Parathyroid adenoma (tissue), 2 donors: ENCODE data around the gene EIF4B.

Experiments used
- H2AFZ ChIP-seq: fragments of 300-600 bp; sonication (generic); one replicate; pipeline ENCODE4 v1.7.0; 2017; ENCODE audit warnings: antibody characterized with exemption, mild to moderate bottlenecking
- H3K27ac ChIP-seq: fragments of 300-600 bp; sonication (generic); one replicate; pipeline ENCODE4 v1.7.0; 2017
- H3K27me3 ChIP-seq: fragments of 300-600 bp; sonication (generic); one replicate; pipeline ENCODE4 v1.7.0; 2017; ENCODE audit warnings: low read length; ENCODE audit not compliant: control insufficient read depth, insufficient read depth
- H3K36me3 ChIP-seq: fragments of 300-600 bp; sonication (generic); one replicate; pipeline ENCODE4 v1.7.0; 2017; ENCODE audit warnings: low read length; ENCODE audit not compliant: control insufficient read depth, insufficient read depth
- H3K4me1 ChIP-seq: fragments of 300-600 bp; sonication (generic); one replicate; pipeline ENCODE4 v1.7.0; 2017; ENCODE audit warnings: control low read depth
- H3K4me2 ChIP-seq: fragments of 300-600 bp; sonication (generic); one replicate; pipeline ENCODE4 v1.7.0; 2017; ENCODE audit warnings: low read length
- H3K4me3 ChIP-seq: fragments of 300-600 bp; sonication (generic); one replicate; pipeline ENCODE4 v1.7.0; 2017; ENCODE audit warnings: low read depth, low read length
- H3K79me2 ChIP-seq: fragments of 300-600 bp; sonication (generic); one replicate; pipeline ENCODE4 v1.7.0; 2017; ENCODE audit warnings: control low read depth
- H3K9ac ChIP-seq: fragments of 300-600 bp; sonication (generic); one replicate; pipeline ENCODE4 v1.7.0; 2017; ENCODE audit warnings: mild to moderate bottlenecking
- H3K9me3 ChIP-seq: fragments of 300-600 bp; sonication (generic); one replicate; pipeline ENCODE4 v1.7.0; 2017; ENCODE audit warnings: low read length; ENCODE audit not compliant: control insufficient read depth
- TF ChIP-seq, protein P1 (sequence below): fragments of 300-600 bp; sonication (generic); IDR thresholded peaks from one replicate; pipeline ENCODE4 v1.7.0; 2017; ENCODE audit warnings: antibody characterized with exemption, mild to moderate bottlenecking
- donor health status: primary hyperparathyroidism.

EIF4B gene

DNA sequence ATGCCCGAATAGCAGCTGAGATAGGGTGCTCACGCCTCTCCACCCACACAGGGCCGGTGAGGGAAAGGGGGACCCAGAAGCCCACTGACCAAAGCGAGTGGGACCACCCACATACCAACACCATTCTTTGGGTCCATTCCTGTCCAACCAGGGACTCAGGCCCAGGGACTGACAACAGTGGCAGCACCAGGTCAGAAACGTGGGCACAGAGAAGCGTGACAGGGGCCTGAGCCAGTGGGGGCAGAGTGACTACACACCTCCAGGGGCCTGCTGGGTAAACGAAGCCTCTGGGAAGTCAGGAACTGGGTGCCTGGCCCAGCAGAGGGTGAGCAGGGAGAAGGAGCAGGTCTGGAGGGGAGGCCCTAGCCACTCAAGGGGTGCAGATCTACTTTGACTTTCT, 59.2 kb downstream of the EIF4B start:
- Histone ChIP-seq H3K27me3 (no peaks in the 10 kb centered on the region), H3K36me3 (no peaks in the 10 kb centered on the region), H3K27ac (peak overlapping the region; percentile 69), H2AFZ (no peak overlapping the region), H3K4me1 (peaks cover 22% of the 10 kb centered on the region), H3K9me3 (no peaks in the 10 kb centered on the region), H3K4me2 (no peak overlapping the region), H3K4me3 (no peak overlapping the region), H3K9ac (no peak overlapping the region), H3K79me2 (no peaks in the 10 kb centered on the region)
- TF ChIP-seq, protein P1, sequence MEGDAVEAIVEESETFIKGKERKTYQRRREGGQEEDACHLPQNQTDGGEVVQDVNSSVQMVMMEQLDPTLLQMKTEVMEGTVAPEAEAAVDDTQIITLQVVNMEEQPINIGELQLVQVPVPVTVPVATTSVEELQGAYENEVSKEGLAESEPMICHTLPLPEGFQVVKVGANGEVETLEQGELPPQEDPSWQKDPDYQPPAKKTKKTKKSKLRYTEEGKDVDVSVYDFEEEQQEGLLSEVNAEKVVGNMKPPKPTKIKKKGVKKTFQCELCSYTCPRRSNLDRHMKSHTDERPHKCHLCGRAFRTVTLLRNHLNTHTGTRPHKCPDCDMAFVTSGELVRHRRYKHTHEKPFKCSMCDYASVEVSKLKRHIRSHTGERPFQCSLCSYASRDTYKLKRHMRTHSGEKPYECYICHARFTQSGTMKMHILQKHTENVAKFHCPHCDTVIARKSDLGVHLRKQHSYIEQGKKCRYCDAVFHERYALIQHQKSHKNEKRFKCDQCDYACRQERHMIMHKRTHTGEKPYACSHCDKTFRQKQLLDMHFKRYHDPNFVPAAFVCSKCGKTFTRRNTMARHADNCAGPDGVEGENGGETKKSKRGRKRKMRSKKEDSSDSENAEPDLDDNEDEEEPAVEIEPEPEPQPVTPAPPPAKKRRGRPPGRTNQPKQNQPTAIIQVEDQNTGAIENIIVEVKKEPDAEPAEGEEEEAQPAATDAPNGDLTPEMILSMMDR = no peak

DNA sequence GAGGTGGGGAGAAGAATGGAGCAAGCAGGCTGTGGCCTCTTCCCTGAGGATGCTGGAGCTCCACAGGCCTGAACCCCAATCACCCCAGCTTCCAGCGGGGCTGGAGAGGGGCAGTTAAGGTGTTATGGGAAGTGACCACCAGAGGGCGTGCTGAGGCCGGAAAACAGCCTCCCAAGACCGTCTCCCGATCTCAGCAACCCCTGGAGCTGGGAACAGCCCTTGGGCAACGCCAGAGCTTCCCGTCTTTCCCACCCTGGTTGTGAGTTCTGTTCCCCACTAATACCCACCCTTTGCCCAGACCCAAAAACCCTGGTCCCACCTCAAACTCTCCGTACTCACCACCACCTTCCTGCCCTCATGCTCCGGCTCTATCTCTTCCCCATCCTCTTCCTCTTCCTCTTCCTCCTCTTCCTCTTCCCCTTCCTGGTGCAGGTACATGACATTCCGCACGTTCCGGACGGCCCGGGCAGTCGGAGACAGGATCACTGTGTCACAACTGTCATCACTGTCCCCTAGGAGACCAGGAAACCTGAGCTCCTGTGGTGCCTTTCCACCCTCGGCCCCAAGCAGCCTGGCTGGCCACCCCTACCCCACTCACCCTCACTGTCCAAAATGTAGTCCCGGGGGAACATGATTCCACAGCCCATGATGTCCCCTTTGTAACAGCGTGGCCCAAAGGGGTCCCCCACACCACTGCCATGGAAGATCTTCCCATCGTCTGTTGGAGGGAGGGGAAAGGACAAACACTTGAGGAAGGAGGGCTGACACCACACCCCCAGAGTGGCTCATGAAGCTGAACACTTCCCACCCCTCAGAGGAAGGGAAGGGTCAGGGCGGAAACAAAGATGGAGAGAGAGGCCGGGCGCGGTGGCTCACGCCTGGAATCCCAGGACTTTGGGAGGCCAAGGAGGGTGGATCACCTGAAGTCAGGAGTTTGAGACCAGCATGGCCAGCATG, 60.0 kb downstream of the EIF4B start:
- Histone ChIP-seq H3K9me3 (no peaks in the 10 kb centered on the region), H3K27me3 (no peaks in the 10 kb centered on the region), H3K36me3 (no peaks in the 10 kb centered on the region), H3K27ac (peak overlapping the region; percentile 69), H3K4me2 (no peak overlapping the region), H3K4me3 (no peak overlapping the region), H3K4me1 (peaks cover 14% of the 10 kb centered on the region), H3K9ac (no peak overlapping the region), H3K79me2 (no peaks in the 10 kb centered on the region), H2AFZ (no peak overlapping the region)
- TF ChIP-seq, protein P1 = peak; percentile 93

DNA sequence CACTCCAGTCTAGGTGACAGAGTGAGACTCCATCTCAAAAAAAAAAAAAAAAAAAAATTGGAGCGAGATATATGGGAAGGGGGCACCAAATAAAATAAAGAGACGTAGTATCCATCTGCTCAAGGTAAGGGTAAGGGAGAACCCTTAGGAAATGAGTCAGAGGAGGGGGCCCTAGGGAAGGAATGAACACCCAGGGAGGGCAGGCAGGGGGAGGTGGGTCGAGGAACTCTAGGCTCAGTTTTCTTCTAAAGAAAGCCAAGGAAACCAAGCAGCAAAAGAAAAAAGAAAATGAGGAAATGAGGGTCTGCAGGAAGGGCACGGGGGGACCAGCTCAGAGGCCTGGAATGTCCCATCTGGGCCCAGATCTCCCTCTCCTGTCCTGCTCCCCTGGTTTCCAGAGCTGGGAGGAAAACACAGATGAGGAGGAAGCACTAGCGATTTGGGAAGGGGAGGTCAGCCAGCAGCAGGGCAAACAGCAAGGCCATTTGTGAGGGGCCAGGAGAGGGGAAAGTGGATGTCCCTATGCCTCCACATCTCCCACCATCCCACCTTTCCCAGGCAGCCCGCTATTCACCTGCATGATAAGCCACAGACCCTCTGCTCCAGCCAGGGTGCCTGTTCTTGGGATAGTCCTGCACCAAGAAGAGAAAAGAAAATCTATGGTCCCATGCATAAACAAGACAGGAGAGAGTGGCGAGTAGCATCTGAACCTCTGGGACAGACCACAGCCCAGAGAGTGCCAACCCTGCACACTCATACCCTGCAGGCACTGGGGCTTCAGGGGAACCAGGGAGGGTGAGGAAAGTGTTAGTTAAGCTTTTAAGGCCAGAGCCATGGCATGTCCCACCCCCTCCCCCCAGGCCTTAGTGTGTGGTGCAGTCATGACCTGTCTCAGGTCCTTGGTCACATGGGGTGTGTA, 61.1 kb downstream of the EIF4B start:
- Histone ChIP-seq H2AFZ (no peak overlapping the region), H3K27me3 (no peaks in the 10 kb centered on the region), H3K4me3 (no peak overlapping the region), H3K79me2 (no peaks in the 10 kb centered on the region), H3K9me3 (no peaks in the 10 kb centered on the region), H3K36me3 (no peaks in the 10 kb centered on the region), H3K9ac (no peak overlapping the region), H3K4me2 (no peak overlapping the region), H3K4me1 (peaks cover 5% of the 10 kb centered on the region), H3K27ac (no peak overlapping the region)
- TF ChIP-seq, protein P1 = no peak

DNA sequence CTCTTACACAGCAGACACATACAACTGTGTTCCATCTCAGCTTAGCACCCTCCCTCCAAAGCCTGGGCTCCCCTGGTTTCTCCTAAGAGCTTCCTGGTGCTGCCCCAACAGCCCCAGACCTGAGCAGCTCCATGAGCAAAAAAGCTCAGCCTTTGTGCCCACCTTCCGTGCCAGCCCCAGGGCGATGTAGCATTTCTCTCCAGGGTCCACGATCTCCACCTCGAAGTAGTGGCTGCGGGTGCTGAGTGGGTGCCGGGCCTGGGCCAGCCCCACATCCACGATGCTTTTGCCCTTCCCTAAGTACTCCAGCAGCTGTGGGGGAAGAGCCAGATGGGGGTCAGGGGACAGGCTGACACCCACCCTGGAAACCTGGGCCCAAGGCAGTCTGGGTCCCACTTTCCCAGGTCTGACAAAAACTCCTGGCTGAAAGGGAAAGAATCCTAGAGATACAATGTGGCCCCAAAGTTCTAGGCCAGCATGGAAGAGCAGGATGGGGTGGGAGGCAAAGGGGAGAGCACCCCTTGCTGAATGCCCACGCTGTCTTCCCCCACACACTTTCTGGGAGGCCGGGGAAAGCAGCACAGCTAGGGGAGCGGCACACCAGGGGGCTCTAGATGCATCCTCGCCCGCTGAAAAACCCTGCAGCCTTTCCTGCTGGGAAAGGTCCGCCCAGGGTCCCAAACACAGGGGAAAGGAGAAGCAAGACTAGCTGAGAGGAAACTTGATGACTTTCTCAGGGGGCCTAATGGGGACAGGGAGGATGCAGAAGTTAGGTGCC, 61.9 kb downstream of the EIF4B start:
- Histone ChIP-seq H3K79me2 (no peaks in the 10 kb centered on the region), H3K27me3 (no peaks in the 10 kb centered on the region), H3K4me1 (peaks cover 5% of the 10 kb centered on the region), H3K9me3 (no peaks in the 10 kb centered on the region), H3K4me2 (no peak overlapping the region), H3K27ac (no peak overlapping the region), H3K36me3 (no peaks in the 10 kb centered on the region), H3K4me3 (no peak overlapping the region), H3K9ac (no peak overlapping the region), H2AFZ (no peak overlapping the region)
- TF ChIP-seq, protein P1 = no peak
